Measurements from ENCODE around the gene IL18R1.

The IL18R1 gene

GRCh38 chr2:102421890-102422759, 66.5 kb downstream of the IL18R1 start:
- no peak for TF ChIP-seq EZH2phosphoT487 (IDR thresholded peaks at IDR 0.05; ENCODE audit: borderline replicate concordance, low read length)
- TF ChIP-seq CTCF (IDR thresholded peaks at IDR 0.05; ENCODE audit: low read depth, low read length, poor library complexity, severe bottlenecking) = no peak
- H3K4me1 ChIP-seq (ENCODE audit: control insufficient read depth, low read length) = peaks cover 4% of the 10 kb centered on the region; the same call in 1 of the 2 replicates
- no peaks in the 10 kb centered on the region for H3K36me3 ChIP-seq (ENCODE audit: control insufficient read depth, low read length)
- no peak overlapping the region for H3K27ac ChIP-seq (ENCODE audit: low read depth, low read length)
- H3K9me3 ChIP-seq (ENCODE audit: control insufficient read depth, insufficient read depth, low read length) = no peaks in the 10 kb centered on the region
- no peak overlapping the region for H3K4me2 ChIP-seq (ENCODE audit: low read length)
- no peaks in the 10 kb centered on the region; the same call in 1 of the 2 replicates for H3K27me3 ChIP-seq (ENCODE audit: control insufficient read depth, low read length)
- H3F3A ChIP-seq (ENCODE audit: control insufficient read depth, insufficient read depth) = no peaks in the 10 kb centered on the region
- no peaks in the 10 kb centered on the region for H4K20me1 ChIP-seq (ENCODE audit: control insufficient read depth, insufficient read depth, low read depth, low read length)
- no peaks in the 10 kb centered on the region for H3K79me2 ChIP-seq (ENCODE audit: control insufficient read depth, low read length)
- no peak overlapping the region for H3K4me3 ChIP-seq (ENCODE audit: low read length)
- no peaks in the 10 kb centered on the region for H3K9me2 ChIP-seq (replicated peaks; ENCODE audit: control insufficient read depth, low read length)

- no peak for TF ChIP-seq EZH2phosphoT487 (IDR thresholded peaks at IDR 0.05; ENCODE audit: borderline replicate concordance, low read length)
- no peak for TF ChIP-seq CTCF (IDR thresholded peaks at IDR 0.05; ENCODE audit: low read depth, low read length, poor library complexity, severe bottlenecking)
- Histone ChIP-seq H3K4me3 (ENCODE audit: low read length) (no peak within 1 kb of the TSS), H3K4me2 (ENCODE audit: low read length) (no peak within 1 kb of the TSS), H3K9me2 (replicated peaks; ENCODE audit: control insufficient read depth, low read length) (no peaks in the 10 kb centered on the region), H3K4me1 (ENCODE audit: control insufficient read depth, low read length) (peaks cover 4% of the 10 kb centered on the region; the same call in 1 of the 2 replicates), H3K36me3 (ENCODE audit: control insufficient read depth, low read length) (no peaks in the 10 kb centered on the region), H3K79me2 (ENCODE audit: control insufficient read depth, low read length) (no peaks in the 10 kb centered on the region), H3K27me3 (ENCODE audit: control insufficient read depth, low read length) (no peaks in the 10 kb centered on the region; the same call in 1 of the 2 replicates), H4K20me1 (ENCODE audit: control insufficient read depth, insufficient read depth, low read depth, low read length) (no peaks in the 10 kb centered on the region), H3K9me3 (ENCODE audit: control insufficient read depth, insufficient read depth, low read length) (no peaks in the 10 kb centered on the region), H3F3A (ENCODE audit: control insufficient read depth, insufficient read depth) (no peaks in the 10 kb centered on the region), H3K27ac (ENCODE audit: low read depth, low read length) (no peak within 1 kb of the TSS)
Observed at GRCh38 chr2:102422910-102423309, 67.3 kb downstream of the IL18R1 start, which contains the start of gene IL18RAP. TSS of gene IL18RAP (plus strand) at chr2:102423160. CDS start at chr2:102423278, 118 bp downstream.

GRCh38 chr2:102423368-102423767, 67.8 kb downstream of the IL18R1 start:
- TF ChIP-seq CTCF (IDR thresholded peaks at IDR 0.05; ENCODE audit: low read depth, low read length, poor library complexity, severe bottlenecking) = no peak
- no peak for TF ChIP-seq EZH2phosphoT487 (IDR thresholded peaks at IDR 0.05; ENCODE audit: borderline replicate concordance, low read length)
- H3K9me2 ChIP-seq (replicated peaks; ENCODE audit: control insufficient read depth, low read length) = no peaks in the 10 kb centered on the region
- no peak overlapping the region for H3K4me2 ChIP-seq (ENCODE audit: low read length)
- H3K36me3 ChIP-seq (ENCODE audit: control insufficient read depth, low read length) = no peaks in the 10 kb centered on the region
- no peaks in the 10 kb centered on the region; the same call in 1 of the 2 replicates for H3K27me3 ChIP-seq (ENCODE audit: control insufficient read depth, low read length)
- H3K27ac ChIP-seq (ENCODE audit: low read depth, low read length) = no peak overlapping the region
- H3K4me3 ChIP-seq (ENCODE audit: low read length) = no peak overlapping the region
- H3K9me3 ChIP-seq (ENCODE audit: control insufficient read depth, insufficient read depth, low read length) = no peaks in the 10 kb centered on the region
- H3K4me1 ChIP-seq (ENCODE audit: control insufficient read depth, low read length) = peaks cover 4% of the 10 kb centered on the region; the same call in 1 of the 2 replicates
- H4K20me1 ChIP-seq (ENCODE audit: control insufficient read depth, insufficient read depth, low read depth, low read length) = no peaks in the 10 kb centered on the region
- H3K79me2 ChIP-seq (ENCODE audit: control insufficient read depth, low read length) = no peaks in the 10 kb centered on the region
- H3F3A ChIP-seq (ENCODE audit: control insufficient read depth, insufficient read depth) = no peaks in the 10 kb centered on the region
